Natural killer cell (primary cell): Measurements from ENCODE around the gene KIF2A. TPM values are rescaled to one million over a fixed set of nuclear protein-coding genes. Genes with fewer than 3 reads are reported as not detected.

ENCODE experiments used
- ATAC-seq, 3 donors: fragments of 150-1000 bp in 2 of 3; fragments of 200-7000 bp in 1 of 3; cut with Tn5 transposase; 1 replicate in 1 of 3; 2 replicates in 2 of 3; pipeline ENCODE4 v1.10.0; 2021; ENCODE audit warnings: mild to moderate bottlenecking in 2 of 3, moderate library complexity in 2 of 3
- DNase-seq, 2 donors: peaks; one replicate each; pipeline versions ENCODE4 v3.0.0 to v3.0.0-alpha.2; 2013 to 2021; ENCODE audit warnings: mixed read lengths in 1 of 2
- H3K27ac ChIP-seq: one replicate; pipeline ENCODE4 v1.5.1; 2013; ENCODE audit warnings: mild to moderate bottlenecking, low read length
- H3K27me3 ChIP-seq: one replicate; pipeline ENCODE4 v1.6.1; 2013; ENCODE audit warnings: low read length; ENCODE audit not compliant: control insufficient read depth, insufficient read depth
- H3K36me3 ChIP-seq: one replicate; pipeline ENCODE4 v1.6.1; 2013; ENCODE audit warnings: low read length; ENCODE audit not compliant: control insufficient read depth, insufficient read depth
- H3K4me1 ChIP-seq: one replicate; pipeline ENCODE4 v1.6.1; 2013; ENCODE audit warnings: low read length; ENCODE audit not compliant: control insufficient read depth, insufficient read depth
- H3K4me3 ChIP-seq: one replicate; pipeline ENCODE4 v1.5.1; 2013; ENCODE audit warnings: low read length
- H3K9me3 ChIP-seq: one replicate; pipeline ENCODE4 v1.6.1; 2013; ENCODE audit warnings: low read length; ENCODE audit not compliant: control insufficient read depth, insufficient read depth
- H3K27ac Mint-ChIP-seq, 2 donors: one replicate each; pipeline ENCODE4 v1.8.0; 2022; ENCODE audit warnings: mild to moderate bottlenecking in 2 of 2, mixed read lengths in 2 of 2, moderate library complexity in 1 of 2
- H3K27me3 Mint-ChIP-seq, 2 donors: one replicate each; pipeline ENCODE4 v1.8.0; 2022; ENCODE audit warnings: low read depth in 2 of 2, mixed read lengths in 2 of 2
- H3K36me3 Mint-ChIP-seq: one replicate; pipeline ENCODE4 v1.8.0; 2022; ENCODE audit warnings: mixed read lengths
- H3K4me1 Mint-ChIP-seq, 2 donors: one replicate each; pipeline ENCODE4 v1.8.0; 2022; ENCODE audit warnings: mixed read lengths in 2 of 2
- H3K4me3 Mint-ChIP-seq: one replicate; pipeline ENCODE4 v1.8.0; 2022; ENCODE audit warnings: mild to moderate bottlenecking, moderate library complexity, mixed read lengths
- H3K9me3 Mint-ChIP-seq, 2 donors: one replicate each; pipeline ENCODE4 v1.8.0; 2022; ENCODE audit warnings: mixed read lengths in 2 of 2
- CTCF ChIP-seq: fragments of 200-600 bp; IDR thresholded peaks from one replicate; pipeline ENCODE4 v1.8.0; 2022; ENCODE audit warnings: antibody characterized with exemption
- WGBS: methylation state at CpG from one replicate; pipeline ENCODE4 v1.1.7; 2013; ENCODE audit warnings: missing lambda C conversion rate; ENCODE audit not compliant: insufficient coverage; 5-methylcytosine and 5-hydroxymethylcytosine counted together
- intact Hi-C: fragments of 100-400 bp; cut with micrococcal nuclease; formaldehyde crosslinking; loops from one replicate; pipeline ENCODE4 v1.14.2; 2022
- total RNA-seq, 4 donors: library from RNA; stranded (reverse); fragments of 120-200 nt in 1 of 4; gene quantifications; one replicate each; pipeline versions ENCODE4 v1.2.3 to v1.2.4, GENCODE V29; 2013 to 2022

KIF2A gene
- total RNA-seq: 10 to 100 TPM; 80.4 to 95.2 (median 80.6) TPM
- total RNA-seq (2013): 144 TPM

GRCh38 chr5:62305715-62306322 lies at the start of gene KIF2A:
KIF2A (plus strand) TSS chr5:62306206; CDS start chr5:62306473, 267 bp downstream.
- Mint-ChIP-seq H3K9me3 (no peaks in the 10 kb centered on the region), H3K4me1 (peaks cover 47 to 48% of the 10 kb centered on the region in 2 donors), H3K4me3 (peak within 1 kb of the TSS; percentile 98), H3K27ac (peak within 1 kb of the TSS; percentile 98 to 99), H3K27me3 (no peaks in the 10 kb centered on the region), H3K36me3 (no peaks in the 10 kb centered on the region)
- Histone ChIP-seq H3K36me3 (no peaks in the 10 kb centered on the region), H3K27ac (peak within 1 kb of the TSS; percentile 93), H3K4me3 (peak within 1 kb of the TSS; percentile 81), H3K27me3 (no peaks in the 10 kb centered on the region), H3K4me1 (peaks cover 23% of the 10 kb centered on the region), H3K9me3 (no peaks in the 10 kb centered on the region)
- DNase-seq (peak; percentile 91 to 97), ATAC-seq (peak; percentile 79 to 94 (median 86))
- intact Hi-C loops: loop anchor here (2.0 to 5.0 kb wide), 3 partner anchors 36 to 271 kb away; partner anchors contain the start of genes DIMT1 and LRRC70
- no peak for TF ChIP-seq CTCF
- under 1% methylated on average over 66 of the region's 66 CpGs for WGBS

GRCh38 chr5:62257020-62257367 lies 49.0 kb upstream of the KIF2A start:
- no peak overlapping the region for H3K4me3 ChIP-seq
- peaks cover 0 to 12% of the 10 kb centered on the region in 2 donors for H3K27me3 Mint-ChIP-seq
- intact Hi-C loops: loop anchor here (2.0 kb wide), 1 partner anchor 28 kb away; no protein-coding TSS in a partner anchor

GRCh38 chr5:62258654-62259053 lies 47.4 kb upstream of the KIF2A start:
- no peaks in the 10 kb centered on the region for H3K9me3 Mint-ChIP-seq

More at GRCh38 chr5:62257020-62257367, 49.0 kb upstream of the KIF2A start:
- ATAC-seq (no peak), DNase-seq (no peak)
- Mint-ChIP-seq H3K4me3 (no peak overlapping the region), H3K27ac (peak overlapping the region in 1 of 2 donors; percentile 79), H3K36me3 (no peaks in the 10 kb centered on the region), H3K9me3 (no peaks in the 10 kb centered on the region), H3K4me1 (peaks cover 9 to 12% of the 10 kb centered on the region in 2 donors)
- no peaks in the 10 kb centered on the region for H3K36me3 ChIP-seq
- no peaks in the 10 kb centered on the region for H3K27me3 ChIP-seq
- peaks cover 8% of the 10 kb centered on the region for H3K4me1 ChIP-seq
- no peak for TF ChIP-seq CTCF
- peak overlapping the region; percentile 43 for H3K27ac ChIP-seq
- H3K9me3 ChIP-seq: no peaks in the 10 kb centered on the region

More at GRCh38 chr5:62258654-62259053, 47.4 kb upstream of the KIF2A start:
- H3K4me3 ChIP-seq: no peak overlapping the region
- Mint-ChIP-seq H3K27me3 (peaks cover 0 to 12% of the 10 kb centered on the region in 2 donors), H3K4me1 (peaks cover 9 to 12% of the 10 kb centered on the region in 2 donors), H3K36me3 (no peaks in the 10 kb centered on the region), H3K27ac (no peak overlapping the region), H3K4me3 (no peak overlapping the region)
- no peaks in the 10 kb centered on the region for H3K36me3 ChIP-seq
- DNase-seq: no peak
- H3K27ac ChIP-seq: no peak overlapping the region
- H3K4me1 ChIP-seq: peaks cover 8% of the 10 kb centered on the region
- intact Hi-C loops: no loop called here
- no peak for TF ChIP-seq CTCF
- no peak for ATAC-seq
- no peaks in the 10 kb centered on the region for H3K27me3 ChIP-seq
- H3K9me3 ChIP-seq: no peaks in the 10 kb centered on the region
